ENCODE results near the gene PPM1M. TPM values are rescaled to one million over a fixed set of nuclear protein-coding genes. Genes with fewer than 3 reads are reported as not detected.
A peak's percentile ranks its signal among the peaks of the same experiment; 100 is the strongest.

The PPM1M gene
- total RNA-seq, 1 experiment from 2014 or later = 6.7 TPM

DNA sequence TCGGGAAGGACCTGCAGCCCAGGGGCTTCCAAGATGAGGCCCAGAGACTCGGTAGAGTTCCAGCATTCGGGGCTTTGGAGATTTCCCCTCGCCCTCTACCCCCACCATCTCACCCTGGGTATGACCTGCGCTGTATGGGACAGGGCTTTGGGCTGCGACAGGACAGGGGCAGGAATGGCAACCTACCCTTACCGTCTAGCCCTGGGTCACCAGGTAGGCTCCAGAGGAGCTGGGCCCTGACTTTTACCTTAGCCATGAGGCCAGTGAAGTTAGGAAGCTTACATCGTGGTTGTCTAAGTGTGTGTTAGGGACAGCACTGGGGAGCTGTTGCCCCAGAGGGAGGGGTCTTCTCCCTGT is 683 bp downstream of the PPM1M start:
- Mint-ChIP-seq H3K27me3 (ENCODE audit: insufficient read depth, unreplicated experiment) (no peaks in the 10 kb centered on the region), H3K4me1 (ENCODE audit: low read depth, unreplicated experiment) (no peaks in the 10 kb centered on the region), H3K36me3 (ENCODE audit: insufficient read depth, unreplicated experiment) (peaks cover 60% of the 10 kb centered on the region), H3K9me3 (ENCODE audit: unreplicated experiment) (no peaks in the 10 kb centered on the region), H3K4me3 (ENCODE audit: unreplicated experiment) (peak overlapping the region; percentile 72), H3K27ac (ENCODE audit: unreplicated experiment) (peak overlapping the region; percentile 57)
- intact Hi-C loops (cut with micrococcal nuclease; ENCODE audit: unreplicated experiment) = no loop called here
- Histone ChIP-seq H3K9me3 (no peaks in the 10 kb centered on the region), H3K4me1 (peaks cover 10% of the 10 kb centered on the region), H3K4me3 (ENCODE audit: low read depth, low read length) (peak overlapping the region; percentile 60), H3K27me3 (replicated peaks; ENCODE audit: control insufficient read depth, insufficient read depth, low read length) (no peaks in the 10 kb centered on the region), H3K36me3 (ENCODE audit: control insufficient read depth, insufficient read depth, low read length) (no peaks in the 10 kb centered on the region; the same call in 1 of the 2 replicates)
- DNase-seq = no peak
- TF ChIP-seq, protein P1, sequence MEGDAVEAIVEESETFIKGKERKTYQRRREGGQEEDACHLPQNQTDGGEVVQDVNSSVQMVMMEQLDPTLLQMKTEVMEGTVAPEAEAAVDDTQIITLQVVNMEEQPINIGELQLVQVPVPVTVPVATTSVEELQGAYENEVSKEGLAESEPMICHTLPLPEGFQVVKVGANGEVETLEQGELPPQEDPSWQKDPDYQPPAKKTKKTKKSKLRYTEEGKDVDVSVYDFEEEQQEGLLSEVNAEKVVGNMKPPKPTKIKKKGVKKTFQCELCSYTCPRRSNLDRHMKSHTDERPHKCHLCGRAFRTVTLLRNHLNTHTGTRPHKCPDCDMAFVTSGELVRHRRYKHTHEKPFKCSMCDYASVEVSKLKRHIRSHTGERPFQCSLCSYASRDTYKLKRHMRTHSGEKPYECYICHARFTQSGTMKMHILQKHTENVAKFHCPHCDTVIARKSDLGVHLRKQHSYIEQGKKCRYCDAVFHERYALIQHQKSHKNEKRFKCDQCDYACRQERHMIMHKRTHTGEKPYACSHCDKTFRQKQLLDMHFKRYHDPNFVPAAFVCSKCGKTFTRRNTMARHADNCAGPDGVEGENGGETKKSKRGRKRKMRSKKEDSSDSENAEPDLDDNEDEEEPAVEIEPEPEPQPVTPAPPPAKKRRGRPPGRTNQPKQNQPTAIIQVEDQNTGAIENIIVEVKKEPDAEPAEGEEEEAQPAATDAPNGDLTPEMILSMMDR (IDR thresholded peaks at IDR 0.05; ENCODE audit: insufficient read depth in 1 of 2, low read depth in 1 of 2, low read length in 1 of 2, severe bottlenecking in 1 of 2, unreplicated experiment in 1 of 2) = no peak
- ChIA-PET POLR2A (no interaction called here), CTCF (interaction anchor here (1.1 to 1.4 kb wide), 2 partner anchors 8 to 44 kb away, joined by 3 read pairs; no protein-coding TSS in a partner anchor)
- BruUV-seq (replicated peaks) = no TSS peak

DNA sequence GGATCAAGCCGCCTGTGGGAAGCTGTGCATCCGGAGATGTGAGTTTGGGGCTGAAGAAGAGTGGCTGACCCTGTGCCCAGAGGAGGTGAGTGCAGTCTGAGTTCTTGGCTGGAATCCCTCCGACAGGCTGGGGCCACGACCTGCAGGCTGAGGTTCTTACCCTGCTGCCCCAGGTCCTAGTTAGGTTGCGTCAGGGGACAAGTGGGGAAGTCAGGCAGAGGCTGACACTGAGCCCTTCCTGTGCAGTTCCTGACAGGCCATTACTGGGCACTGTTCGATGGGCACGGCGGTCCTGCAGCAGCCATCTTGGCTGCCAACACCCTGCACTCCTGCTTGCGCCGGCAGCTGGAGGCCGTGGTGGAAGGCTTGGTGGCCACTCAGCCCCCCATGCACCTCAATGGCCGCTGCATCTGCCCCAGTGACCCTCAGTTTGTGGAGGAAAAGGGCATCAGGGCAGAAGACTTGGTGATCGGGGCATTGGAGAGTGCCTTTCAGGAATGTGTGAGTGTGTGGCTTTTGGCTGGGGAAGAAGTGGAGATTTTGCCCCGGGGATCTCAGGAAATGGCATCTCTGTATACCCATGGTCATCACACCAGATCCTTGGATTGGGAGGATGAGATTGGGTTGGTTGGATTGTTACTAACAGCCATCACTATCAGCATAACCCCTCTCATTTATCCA is 1.3 kb downstream of the PPM1M start:
- Mint-ChIP-seq H3K4me1 (ENCODE audit: low read depth, unreplicated experiment) (no peaks in the 10 kb centered on the region), H3K27me3 (ENCODE audit: insufficient read depth, unreplicated experiment) (no peaks in the 10 kb centered on the region), H3K4me3 (ENCODE audit: unreplicated experiment) (peak overlapping the region; percentile 48), H3K9me3 (ENCODE audit: unreplicated experiment) (no peaks in the 10 kb centered on the region), H3K36me3 (ENCODE audit: insufficient read depth, unreplicated experiment) (peaks cover 66% of the 10 kb centered on the region), H3K27ac (ENCODE audit: unreplicated experiment) (peak overlapping the region; percentile 57)
- no peaks in the 10 kb centered on the region for H3K27me3 ChIP-seq (replicated peaks; ENCODE audit: control insufficient read depth, insufficient read depth, low read length)
- intact Hi-C loops (cut with micrococcal nuclease; ENCODE audit: unreplicated experiment) = no loop called here
- no peaks in the 10 kb centered on the region for H3K9me3 ChIP-seq
- H3K36me3 ChIP-seq (ENCODE audit: control insufficient read depth, insufficient read depth, low read length) = no peaks in the 10 kb centered on the region; the same call in 1 of the 2 replicates
- DNase-seq = no peak
- ChIA-PET CTCF (interaction anchor here (1.4 kb wide), 1 partner anchor 43 kb away, joined by 3 read pairs; no protein-coding TSS in a partner anchor), POLR2A (no interaction called here)
- H3K4me3 ChIP-seq (ENCODE audit: low read depth, low read length) = no peak overlapping the region
- TSS peak; percentile 25 for BruUV-seq (replicated peaks)
- peaks cover 10% of the 10 kb centered on the region for H3K4me1 ChIP-seq
- TF ChIP-seq, protein P1 (IDR thresholded peaks at IDR 0.05; ENCODE audit: insufficient read depth in 1 of 2, low read depth in 1 of 2, low read length in 1 of 2, severe bottlenecking in 1 of 2, unreplicated experiment in 1 of 2) = no peak

DNA sequence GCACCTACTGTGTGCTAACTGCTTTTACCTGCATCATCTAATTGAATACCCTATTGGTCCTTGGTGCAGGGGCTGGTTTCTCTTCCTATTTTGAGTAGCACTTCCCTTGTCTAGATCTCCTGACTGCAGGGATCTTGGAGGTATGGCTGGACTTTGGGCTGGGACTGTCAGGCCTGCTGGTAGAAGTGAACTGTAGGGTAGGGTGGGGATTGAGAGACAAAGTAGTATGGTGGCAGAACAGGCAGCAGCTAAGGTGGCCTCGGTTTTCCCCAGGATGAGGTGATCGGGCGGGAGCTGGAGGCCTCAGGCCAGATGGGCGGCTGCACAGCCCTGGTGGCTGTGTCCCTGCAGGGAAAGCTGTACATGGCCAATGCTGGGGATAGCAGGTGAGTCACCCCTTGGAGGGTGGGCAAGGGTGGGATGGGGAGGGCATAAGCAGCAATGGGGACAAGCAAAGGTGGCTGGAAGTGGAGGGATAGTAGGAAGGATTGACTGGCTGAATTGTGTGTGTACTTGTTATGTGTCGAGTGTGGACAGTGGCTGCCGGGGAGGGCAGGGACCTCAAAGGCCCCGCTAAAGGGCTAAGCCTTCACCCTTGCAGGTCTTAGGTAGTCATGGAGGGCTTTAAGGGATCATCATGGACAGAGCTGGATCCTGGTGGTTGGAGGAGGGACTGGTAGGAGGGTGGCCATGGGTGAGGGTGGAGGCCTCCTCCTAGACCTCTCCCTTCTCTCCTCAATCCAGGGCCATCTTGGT is 2.0 kb downstream of the PPM1M start:
- intact Hi-C loops (cut with micrococcal nuclease; ENCODE audit: unreplicated experiment) = no loop called here
- TF ChIP-seq, protein P1 (IDR thresholded peaks at IDR 0.05; ENCODE audit: insufficient read depth in 1 of 2, low read depth in 1 of 2, low read length in 1 of 2, severe bottlenecking in 1 of 2, unreplicated experiment in 1 of 2) = no peak
- peak overlapping the region; percentile 48 for H3K4me3 Mint-ChIP-seq (ENCODE audit: unreplicated experiment)
- ChIA-PET CTCF (interaction anchor here (1.6 kb wide), 1 partner anchor 9 kb away, joined by 4 read pairs; the partner anchor contains the start of gene TWF2), POLR2A (no interaction called here)
- Histone ChIP-seq H3K27me3 (replicated peaks; ENCODE audit: control insufficient read depth, insufficient read depth, low read length) (no peaks in the 10 kb centered on the region), H3K4me3 (ENCODE audit: low read depth, low read length) (no peak overlapping the region), H3K9me3 (no peaks in the 10 kb centered on the region), H3K36me3 (ENCODE audit: control insufficient read depth, insufficient read depth, low read length) (no peaks in the 10 kb centered on the region; the same call in 1 of the 2 replicates), H3K4me1 (peaks cover 10% of the 10 kb centered on the region)
- DNase-seq = no peak
- H3K27me3 Mint-ChIP-seq (ENCODE audit: insufficient read depth, unreplicated experiment) = no peaks in the 10 kb centered on the region
- H3K4me1 Mint-ChIP-seq (ENCODE audit: low read depth, unreplicated experiment) = no peaks in the 10 kb centered on the region
- peak overlapping the region; percentile 62 for H3K27ac Mint-ChIP-seq (ENCODE audit: unreplicated experiment)
- H3K9me3 Mint-ChIP-seq (ENCODE audit: unreplicated experiment) = no peaks in the 10 kb centered on the region
- H3K36me3 Mint-ChIP-seq (ENCODE audit: insufficient read depth, unreplicated experiment) = peaks cover 73% of the 10 kb centered on the region
- no TSS peak for BruUV-seq (replicated peaks)
